GM23338 (cell line): ENCODE results near the gene AGPAT3. TPM values are rescaled to one million over a fixed set of nuclear protein-coding genes. Genes with fewer than 3 reads are reported as not detected.

Experiments used
- ATAC-seq: fragments of 200-7000 bp; cut with Tn5 transposase; 3 replicates; pipeline ENCODE4 v1.9.1; 2020
- DNase-seq: peaks from one replicate; pipeline ENCODE4 v3.0.0-alpha.2; 2015; ENCODE audit warnings: low spot score
- H2AFZ ChIP-seq: fragments of 200-600 bp; sonication (generic); 2 replicates; pipeline ENCODE4 v1.8.0; 2016; ENCODE audit warnings: antibody characterized with exemption, mild to moderate bottlenecking, moderate library complexity
- H3F3A ChIP-seq: fragments of 200-600 bp; sonication (generic); replicated peaks from 2 replicates; pipeline ENCODE4 v1.8.0; 2017; ENCODE audit warnings: antibody characterized with exemption, mixed run types, low read depth
- H3K27ac ChIP-seq: fragments of 200-600 bp; sonication (generic); 2 replicates; pipeline ENCODE4 v1.6.1; 2016; ENCODE audit warnings: low read depth
- H3K27me3 ChIP-seq: fragments of 200-600 bp; sonication (generic); 2 replicates; pipeline ENCODE4 v1.8.0; 2016; ENCODE audit warnings: mild to moderate bottlenecking, mixed run types, moderate library complexity; ENCODE audit not compliant: insufficient read depth
- H3K36me3 ChIP-seq: fragments of 200-600 bp; sonication (generic); 2 replicates; pipeline ENCODE4 v1.8.0; 2016; ENCODE audit warnings: mild to moderate bottlenecking; ENCODE audit not compliant: insufficient read depth
- H3K4me1 ChIP-seq: fragments of 200-600 bp; sonication (generic); 2 replicates; pipeline ENCODE4 v1.8.0; 2016; ENCODE audit warnings: mild to moderate bottlenecking, moderate library complexity; ENCODE audit not compliant: insufficient read depth
- H3K4me2 ChIP-seq: fragments of 200-600 bp; sonication (generic); 2 replicates; pipeline ENCODE4 v1.7.1; 2017; ENCODE audit warnings: mixed run types
- H3K4me3 ChIP-seq: fragments of 200-600 bp; sonication (generic); 2 replicates; pipeline ENCODE4 v1.6.1; 2016; ENCODE audit warnings: mixed run types
- H3K79me2 ChIP-seq: fragments of 200-600 bp; sonication (generic); replicated peaks from 2 replicates; pipeline ENCODE4 v1.8.0; 2017; ENCODE audit warnings: mild to moderate bottlenecking; ENCODE audit not compliant: insufficient read depth
- H3K9me2 ChIP-seq: fragments of 200-600 bp; sonication (generic); 2 replicates; pipeline ENCODE4 v1.8.0; 2017; ENCODE audit not compliant: insufficient read depth
- H4K20me1 ChIP-seq: fragments of 200-600 bp; sonication (generic); replicated peaks from 2 replicates; pipeline ENCODE4 v1.8.0; 2017; ENCODE audit warnings: mild to moderate bottlenecking; ENCODE audit not compliant: insufficient read depth
- H3K27ac Mint-ChIP-seq: 2 replicates; pipeline ENCODE4 v1.8.0; 2020; ENCODE audit warnings: inconsistent platforms, mild to moderate bottlenecking, moderate library complexity, mixed read lengths
- H3K27me3 Mint-ChIP-seq: 3 replicates; pipeline ENCODE4 v1.8.0; 2022; ENCODE audit warnings: low read depth, mild to moderate bottlenecking, moderate library complexity, mixed read lengths, inconsistent platforms; ENCODE audit not compliant: insufficient read depth, poor library complexity
- H3K36me3 Mint-ChIP-seq: 3 replicates; pipeline ENCODE4 v1.8.0; 2021; ENCODE audit warnings: low read depth, mild to moderate bottlenecking, inconsistent platforms, moderate library complexity, mixed read lengths
- H3K4me1 Mint-ChIP-seq: 3 replicates; pipeline ENCODE4 v1.8.0; 2020; ENCODE audit warnings: mild to moderate bottlenecking, inconsistent platforms, mixed read lengths
- H3K4me3 Mint-ChIP-seq: 3 replicates; pipeline ENCODE4 v1.8.0; 2021; ENCODE audit warnings: moderate library complexity, mild to moderate bottlenecking, inconsistent platforms, mixed read lengths
- H3K9me3 Mint-ChIP-seq: 3 replicates; pipeline ENCODE4 v1.8.0; 2020; ENCODE audit warnings: moderate library complexity, mild to moderate bottlenecking, inconsistent platforms, mixed read lengths
- CREB1 ChIP-seq: fragments of 250-450 bp; sonication (Bioruptor Pico); IDR thresholded peaks from 2 replicates; pipeline ENCODE4 v1.5.0; 2020; ENCODE audit warnings: low read depth, mild to moderate bottlenecking, moderate library complexity
- EZH2 ChIP-seq: fragments of 200-600 bp; sonication (generic); IDR thresholded peaks from one replicate; pipeline ENCODE4 v1.8.0; 2017; ENCODE audit warnings: antibody characterized with exemption, mild to moderate bottlenecking, low read depth; ENCODE audit not compliant: unreplicated experiment
- EZH2phosphoT487 ChIP-seq: fragments of 200-600 bp; sonication (generic); IDR thresholded peaks from one replicate; pipeline ENCODE4 v1.8.1; 2018; ENCODE audit warnings: antibody characterized with exemption; ENCODE audit not compliant: unreplicated experiment
- JUNB ChIP-seq: IDR thresholded peaks from one replicate; pipeline ENCODE4 v1.6.1; 2016; ENCODE audit warnings: antibody characterized with exemption; ENCODE audit not compliant: unreplicated experiment
- NANOG ChIP-seq: IDR thresholded peaks from 2 replicates; pipeline ENCODE4 v1.6.1; 2016; ENCODE audit warnings: antibody characterized with exemption, borderline replicate concordance
- POLR2AphosphoS5 ChIP-seq: IDR thresholded peaks from 2 replicates; pipeline ENCODE4 v1.6.1; 2016; ENCODE audit warnings: antibody characterized with exemption, low read depth
- STAT1 ChIP-seq: IDR thresholded peaks from one replicate; pipeline ENCODE4 v1.6.1; 2016; ENCODE audit warnings: antibody characterized with exemption; ENCODE audit not compliant: unreplicated experiment
- ZNF114 ChIP-seq: fragments of 250-450 bp; sonication (Bioruptor Pico); IDR thresholded peaks from 2 replicates; pipeline ENCODE4 v1.5.0; 2020; ENCODE audit warnings: mild to moderate bottlenecking, moderate library complexity
- ZNF331 ChIP-seq: fragments of 250-450 bp; sonication (Bioruptor Pico); IDR thresholded peaks from 2 replicates; pipeline ENCODE4 v1.5.0; 2020; ENCODE audit warnings: low read depth, mild to moderate bottlenecking, moderate library complexity
- polyA plus RNA-seq: library from polyadenylated mRNA; unstranded; fragments of >200 nt; fragmentation: Nextera tagmentation; extraction: Ambion mirVana; gene quantifications from 2 replicates; pipeline ENCODE4 v1.2.1, GENCODE V29; 2016
- total RNA-seq: library from RNA; depleted of rRNA; stranded (reverse); fragments of >200 nt; shearing (Covaris generic); gene quantifications from 2 replicates; pipeline ENCODE4 v1.2.3, GENCODE V29; 2014
- TF ChIP-seq, protein P1 (sequence below): IDR thresholded peaks from one replicate; pipeline ENCODE4 v1.6.1; 2018; ENCODE audit warnings: antibody characterized with exemption; ENCODE audit not compliant: unreplicated experiment
- TF ChIP-seq, protein P2 (sequence below), 2 experiments: fragments of 200-600 bp in 1 of 2; sonication (generic) in 1 of 2; conservative IDR thresholded peaks; 2 replicates each; pipeline versions ENCODE4 v1.5.1 to v1.6.1; 2016 to 2017; ENCODE audit warnings: antibody characterized with exemption in 2 of 2, low read depth in 2 of 2, mild to moderate bottlenecking in 2 of 2, moderate library complexity in 1 of 2
- TF ChIP-seq, protein P3 (sequence below): fragments of 250-450 bp; sonication (Bioruptor Pico); IDR thresholded peaks from 2 replicates; pipeline ENCODE4 v1.5.0; 2020; ENCODE audit warnings: mild to moderate bottlenecking, moderate library complexity
- TF ChIP-seq, protein P4 (sequence below): IDR thresholded peaks from 2 replicates; pipeline ENCODE4 v1.6.1; 2016; ENCODE audit warnings: antibody characterized with exemption

The AGPAT3 gene
- total and polyA plus RNA-seq, 2 experiments from 2014 or later, result 2.1 to 6.1 TPM

DNA sequence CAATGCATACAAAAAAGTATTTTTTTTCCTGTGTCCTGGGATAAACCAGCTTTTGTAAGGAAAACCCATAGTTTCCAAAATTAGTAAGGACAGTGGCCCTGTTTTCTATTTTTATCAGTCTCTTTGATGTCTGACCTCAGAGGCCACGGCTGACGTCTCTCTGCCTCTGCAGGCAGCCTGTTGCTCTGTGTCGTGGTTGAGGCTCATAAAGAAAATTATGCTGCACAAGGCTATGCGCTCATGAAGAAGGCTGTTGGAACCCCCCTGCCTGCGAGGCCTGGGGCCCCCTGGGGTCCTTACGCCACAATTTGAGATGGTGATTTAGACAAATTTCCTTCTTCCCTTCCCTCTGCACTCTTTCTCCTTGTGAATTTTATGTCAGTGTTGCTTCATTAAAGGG is 48.9 kb downstream of the AGPAT3 start:
- Histone ChIP-seq H3K79me2 (no peaks in the 10 kb centered on the region), H3K9me2 (no peaks in the 10 kb centered on the region), H2AFZ (no peak overlapping the region), H3K36me3 (no peaks in the 10 kb centered on the region), H3F3A (no peaks in the 10 kb centered on the region), H3K27me3 (no peaks in the 10 kb centered on the region), H3K27ac (no peak overlapping the region), H4K20me1 (no peaks in the 10 kb centered on the region), H3K4me1 (no peaks in the 10 kb centered on the region), H3K4me3 (no peak overlapping the region), H3K4me2 (no peak overlapping the region)
- TF ChIP-seq EZH2, result no peak
- TF ChIP-seq POLR2AphosphoS5, result no peak
- TF ChIP-seq, protein P1, sequence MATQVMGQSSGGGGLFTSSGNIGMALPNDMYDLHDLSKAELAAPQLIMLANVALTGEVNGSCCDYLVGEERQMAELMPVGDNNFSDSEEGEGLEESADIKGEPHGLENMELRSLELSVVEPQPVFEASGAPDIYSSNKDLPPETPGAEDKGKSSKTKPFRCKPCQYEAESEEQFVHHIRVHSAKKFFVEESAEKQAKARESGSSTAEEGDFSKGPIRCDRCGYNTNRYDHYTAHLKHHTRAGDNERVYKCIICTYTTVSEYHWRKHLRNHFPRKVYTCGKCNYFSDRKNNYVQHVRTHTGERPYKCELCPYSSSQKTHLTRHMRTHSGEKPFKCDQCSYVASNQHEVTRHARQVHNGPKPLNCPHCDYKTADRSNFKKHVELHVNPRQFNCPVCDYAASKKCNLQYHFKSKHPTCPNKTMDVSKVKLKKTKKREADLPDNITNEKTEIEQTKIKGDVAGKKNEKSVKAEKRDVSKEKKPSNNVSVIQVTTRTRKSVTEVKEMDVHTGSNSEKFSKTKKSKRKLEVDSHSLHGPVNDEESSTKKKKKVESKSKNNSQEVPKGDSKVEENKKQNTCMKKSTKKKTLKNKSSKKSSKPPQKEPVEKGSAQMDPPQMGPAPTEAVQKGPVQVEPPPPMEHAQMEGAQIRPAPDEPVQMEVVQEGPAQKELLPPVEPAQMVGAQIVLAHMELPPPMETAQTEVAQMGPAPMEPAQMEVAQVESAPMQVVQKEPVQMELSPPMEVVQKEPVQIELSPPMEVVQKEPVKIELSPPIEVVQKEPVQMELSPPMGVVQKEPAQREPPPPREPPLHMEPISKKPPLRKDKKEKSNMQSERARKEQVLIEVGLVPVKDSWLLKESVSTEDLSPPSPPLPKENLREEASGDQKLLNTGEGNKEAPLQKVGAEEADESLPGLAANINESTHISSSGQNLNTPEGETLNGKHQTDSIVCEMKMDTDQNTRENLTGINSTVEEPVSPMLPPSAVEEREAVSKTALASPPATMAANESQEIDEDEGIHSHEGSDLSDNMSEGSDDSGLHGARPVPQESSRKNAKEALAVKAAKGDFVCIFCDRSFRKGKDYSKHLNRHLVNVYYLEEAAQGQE, result no peak
- TF ChIP-seq, protein P2, sequence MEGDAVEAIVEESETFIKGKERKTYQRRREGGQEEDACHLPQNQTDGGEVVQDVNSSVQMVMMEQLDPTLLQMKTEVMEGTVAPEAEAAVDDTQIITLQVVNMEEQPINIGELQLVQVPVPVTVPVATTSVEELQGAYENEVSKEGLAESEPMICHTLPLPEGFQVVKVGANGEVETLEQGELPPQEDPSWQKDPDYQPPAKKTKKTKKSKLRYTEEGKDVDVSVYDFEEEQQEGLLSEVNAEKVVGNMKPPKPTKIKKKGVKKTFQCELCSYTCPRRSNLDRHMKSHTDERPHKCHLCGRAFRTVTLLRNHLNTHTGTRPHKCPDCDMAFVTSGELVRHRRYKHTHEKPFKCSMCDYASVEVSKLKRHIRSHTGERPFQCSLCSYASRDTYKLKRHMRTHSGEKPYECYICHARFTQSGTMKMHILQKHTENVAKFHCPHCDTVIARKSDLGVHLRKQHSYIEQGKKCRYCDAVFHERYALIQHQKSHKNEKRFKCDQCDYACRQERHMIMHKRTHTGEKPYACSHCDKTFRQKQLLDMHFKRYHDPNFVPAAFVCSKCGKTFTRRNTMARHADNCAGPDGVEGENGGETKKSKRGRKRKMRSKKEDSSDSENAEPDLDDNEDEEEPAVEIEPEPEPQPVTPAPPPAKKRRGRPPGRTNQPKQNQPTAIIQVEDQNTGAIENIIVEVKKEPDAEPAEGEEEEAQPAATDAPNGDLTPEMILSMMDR (conservative IDR thresholded peaks at IDR 0.05; ENCODE audit: low read depth in 2 of 2), result no peak
- no peak for TF ChIP-seq CREB1 (CRISPR knock-in tag)
- no peak for TF ChIP-seq EZH2phosphoT487
- no peak for TF ChIP-seq ZNF114 (CRISPR knock-in tag)
- TF ChIP-seq, protein P3, sequence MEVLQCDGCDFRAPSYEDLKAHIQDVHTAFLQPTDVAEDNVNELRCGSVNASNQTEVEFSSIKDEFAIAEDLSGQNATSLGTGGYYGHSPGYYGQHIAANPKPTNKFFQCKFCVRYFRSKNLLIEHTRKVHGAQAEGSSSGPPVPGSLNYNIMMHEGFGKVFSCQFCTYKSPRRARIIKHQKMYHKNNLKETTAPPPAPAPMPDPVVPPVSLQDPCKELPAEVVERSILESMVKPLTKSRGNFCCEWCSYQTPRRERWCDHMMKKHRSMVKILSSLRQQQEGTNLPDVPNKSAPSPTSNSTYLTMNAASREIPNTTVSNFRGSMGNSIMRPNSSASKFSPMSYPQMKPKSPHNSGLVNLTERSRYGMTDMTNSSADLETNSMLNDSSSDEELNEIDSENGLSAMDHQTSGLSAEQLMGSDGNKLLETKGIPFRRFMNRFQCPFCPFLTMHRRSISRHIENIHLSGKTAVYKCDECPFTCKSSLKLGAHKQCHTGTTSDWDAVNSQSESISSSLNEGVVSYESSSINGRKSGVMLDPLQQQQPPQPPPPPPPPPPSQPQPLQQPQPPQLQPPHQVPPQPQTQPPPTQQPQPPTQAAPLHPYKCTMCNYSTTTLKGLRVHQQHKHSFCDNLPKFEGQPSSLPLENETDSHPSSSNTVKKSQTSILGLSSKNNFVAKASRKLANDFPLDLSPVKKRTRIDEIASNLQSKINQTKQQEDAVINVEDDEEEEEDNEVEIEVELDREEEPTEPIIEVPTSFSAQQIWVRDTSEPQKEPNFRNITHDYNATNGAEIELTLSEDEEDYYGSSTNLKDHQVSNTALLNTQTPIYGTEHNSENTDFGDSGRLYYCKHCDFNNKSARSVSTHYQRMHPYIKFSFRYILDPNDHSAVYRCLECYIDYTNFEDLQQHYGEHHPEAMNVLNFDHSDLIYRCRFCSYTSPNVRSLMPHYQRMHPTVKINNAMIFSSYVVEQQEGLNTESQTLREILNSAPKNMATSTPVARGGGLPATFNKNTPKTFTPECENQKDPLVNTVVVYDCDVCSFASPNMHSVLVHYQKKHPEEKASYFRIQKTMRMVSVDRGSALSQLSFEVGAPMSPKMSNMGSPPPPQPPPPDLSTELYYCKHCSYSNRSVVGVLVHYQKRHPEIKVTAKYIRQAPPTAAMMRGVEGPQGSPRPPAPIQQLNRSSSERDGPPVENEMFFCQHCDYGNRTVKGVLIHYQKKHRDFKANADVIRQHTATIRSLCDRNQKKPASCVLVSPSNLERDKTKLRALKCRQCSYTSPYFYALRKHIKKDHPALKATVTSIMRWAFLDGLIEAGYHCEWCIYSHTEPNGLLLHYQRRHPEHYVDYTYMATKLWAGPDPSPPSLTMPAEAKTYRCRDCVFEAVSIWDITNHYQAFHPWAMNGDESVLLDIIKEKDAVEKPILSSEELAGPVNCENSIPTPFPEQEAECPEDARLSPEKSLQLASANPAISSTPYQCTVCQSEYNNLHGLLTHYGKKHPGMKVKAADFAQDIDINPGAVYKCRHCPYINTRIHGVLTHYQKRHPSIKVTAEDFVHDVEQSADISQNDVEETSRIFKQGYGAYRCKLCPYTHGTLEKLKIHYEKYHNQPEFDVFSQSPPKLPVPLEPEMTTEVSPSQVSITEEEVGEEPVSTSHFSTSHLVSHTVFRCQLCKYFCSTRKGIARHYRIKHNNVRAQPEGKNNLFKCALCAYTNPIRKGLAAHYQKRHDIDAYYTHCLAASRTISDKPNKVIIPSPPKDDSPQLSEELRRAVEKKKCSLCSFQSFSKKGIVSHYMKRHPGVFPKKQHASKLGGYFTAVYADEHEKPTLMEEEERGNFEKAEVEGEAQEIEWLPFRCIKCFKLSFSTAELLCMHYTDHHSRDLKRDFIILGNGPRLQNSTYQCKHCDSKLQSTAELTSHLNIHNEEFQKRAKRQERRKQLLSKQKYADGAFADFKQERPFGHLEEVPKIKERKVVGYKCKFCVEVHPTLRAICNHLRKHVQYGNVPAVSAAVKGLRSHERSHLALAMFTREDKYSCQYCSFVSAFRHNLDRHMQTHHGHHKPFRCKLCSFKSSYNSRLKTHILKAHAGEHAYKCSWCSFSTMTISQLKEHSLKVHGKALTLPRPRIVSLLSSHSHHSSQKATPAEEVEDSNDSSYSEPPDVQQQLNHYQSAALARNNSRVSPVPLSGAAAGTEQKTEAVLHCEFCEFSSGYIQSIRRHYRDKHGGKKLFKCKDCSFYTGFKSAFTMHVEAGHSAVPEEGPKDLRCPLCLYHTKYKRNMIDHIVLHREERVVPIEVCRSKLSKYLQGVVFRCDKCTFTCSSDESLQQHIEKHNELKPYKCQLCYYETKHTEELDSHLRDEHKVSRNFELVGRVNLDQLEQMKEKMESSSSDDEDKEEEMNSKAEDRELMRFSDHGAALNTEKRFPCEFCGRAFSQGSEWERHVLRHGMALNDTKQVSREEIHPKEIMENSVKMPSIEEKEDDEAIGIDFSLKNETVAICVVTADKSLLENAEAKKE (CRISPR knock-in tag), result no peak
- TF ChIP-seq ZNF331 (CRISPR knock-in tag), result no peak
- TF ChIP-seq STAT1, result no peak
- TF ChIP-seq, protein P4, sequence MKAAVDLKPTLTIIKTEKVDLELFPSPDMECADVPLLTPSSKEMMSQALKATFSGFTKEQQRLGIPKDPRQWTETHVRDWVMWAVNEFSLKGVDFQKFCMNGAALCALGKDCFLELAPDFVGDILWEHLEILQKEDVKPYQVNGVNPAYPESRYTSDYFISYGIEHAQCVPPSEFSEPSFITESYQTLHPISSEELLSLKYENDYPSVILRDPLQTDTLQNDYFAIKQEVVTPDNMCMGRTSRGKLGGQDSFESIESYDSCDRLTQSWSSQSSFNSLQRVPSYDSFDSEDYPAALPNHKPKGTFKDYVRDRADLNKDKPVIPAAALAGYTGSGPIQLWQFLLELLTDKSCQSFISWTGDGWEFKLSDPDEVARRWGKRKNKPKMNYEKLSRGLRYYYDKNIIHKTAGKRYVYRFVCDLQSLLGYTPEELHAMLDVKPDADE, result no peak
- TF ChIP-seq JUNB, result no peak
- no peak for TF ChIP-seq NANOG
- DNase-seq (no peak), ATAC-seq (no peak)
- no peak overlapping the region for H3K27ac Mint-ChIP-seq
- H3K4me1 Mint-ChIP-seq, result peaks cover 6% of the 10 kb centered on the region; the same call in 2 of the 3 replicates
- no peak overlapping the region for H3K4me3 Mint-ChIP-seq
- no peaks in the 10 kb centered on the region for H3K36me3 Mint-ChIP-seq
- no peaks in the 10 kb centered on the region for H3K9me3 Mint-ChIP-seq
- H3K27me3 Mint-ChIP-seq, result peaks cover 4% of the 10 kb centered on the region
